Kidney capillary endothelial cell (primary cell): ENCODE measurements around the gene SLCO3A1.
"Not testable (repeated sequence)": the region's sequence is repeated elsewhere in the genome, so short reads cannot be mapped to it uniquely, and the experiment has no call there.

Experiments
- DNase-seq: peaks from one replicate; pipeline ENCODE4 v3.0.0-alpha.2; 2018; ENCODE audit warnings: low spot score

The SLCO3A1 gene

GRCh38 chr15:92163641-92164040, 310.1 kb downstream of the SLCO3A1 start:
- no peak for DNase-seq

GRCh38 chr15:92164327-92165000, 311.0 kb downstream of the SLCO3A1 start:
- no peak for DNase-seq

- DNase-seq = no peak
Measured at GRCh38 chr15:92165001-92165346, 311.5 kb downstream of the SLCO3A1 start.

GRCh38 chr15:92166029-92166428, 312.5 kb downstream of the SLCO3A1 start:
- no peak for DNase-seq

- no peak for DNase-seq
Measured at GRCh38 chr15:92166751-92167405, 313.4 kb downstream of the SLCO3A1 start.

- no peak for DNase-seq
Measured at GRCh38 chr15:92167451-92167850, 313.9 kb downstream of the SLCO3A1 start.

GRCh38 chr15:92168066-92168683, 314.7 kb downstream of the SLCO3A1 start:
- DNase-seq = no peak

- no peak for DNase-seq
Measured at GRCh38 chr15:92170897-92171296, 317.4 kb downstream of the SLCO3A1 start.

- no peak for DNase-seq
Measured at GRCh38 chr15:92178911-92179310, 325.4 kb downstream of the SLCO3A1 start.

GRCh38 chr15:92184142-92184541, 330.6 kb downstream of the SLCO3A1 start:
- DNase-seq = no peak

- no peak for DNase-seq
Measured at GRCh38 chr15:92184679-92185230, 331.2 kb downstream of the SLCO3A1 start.

- DNase-seq = no peak
Measured at GRCh38 chr15:92187975-92188374, 334.5 kb downstream of the SLCO3A1 start.

GRCh38 chr15:92189166-92189565, 335.7 kb downstream of the SLCO3A1 start:
- DNase-seq = no peak

GRCh38 chr15:92195241-92195640, 341.7 kb downstream of the SLCO3A1 start:
- no peak for DNase-seq

- DNase-seq = no peak
Measured at GRCh38 chr15:92196342-92196741, 342.8 kb downstream of the SLCO3A1 start.

GRCh38 chr15:92197746-92198145, 344.2 kb downstream of the SLCO3A1 start:
- DNase-seq = no peak

GRCh38 chr15:92200891-92201290, 347.4 kb downstream of the SLCO3A1 start:
- DNase-seq = no peak

GRCh38 chr15:92205255-92205739, 351.8 kb downstream of the SLCO3A1 start:
- no peak for DNase-seq

GRCh38 chr15:92207601-92208000, 354.1 kb downstream of the SLCO3A1 start:
- DNase-seq = not testable (repeated sequence)
